ENCODE results near the gene ASCC3.

ASCC3 gene

GRCh38 chr6:100488244-100488643, 392.9 kb downstream of the ASCC3 start:
- no peak for DNase-seq

- no peak for DNase-seq
Observed at GRCh38 chr6:100487638-100488037, 393.5 kb downstream of the ASCC3 start.

GRCh38 chr6:100485268-100485667, 395.9 kb downstream of the ASCC3 start:
- DNase-seq: no peak

- DNase-seq: no peak
Observed at GRCh38 chr6:100484474-100484873, 396.7 kb downstream of the ASCC3 start.

- no peak for DNase-seq
Observed at GRCh38 chr6:100482698-100483097, 398.4 kb downstream of the ASCC3 start.

- DNase-seq: no peak
Observed at GRCh38 chr6:100479179-100480035, 401.7 kb downstream of the ASCC3 start.

- no peak for DNase-seq
Observed at GRCh38 chr6:100475554-100476320, 405.4 kb downstream of the ASCC3 start.

GRCh38 chr6:100473182-100473581, 407.9 kb downstream of the ASCC3 start:
- no peak for DNase-seq

- no peak for DNase-seq
Observed at GRCh38 chr6:100472674-100473073, 408.5 kb downstream of the ASCC3 start.

- no peak for DNase-seq
Observed at GRCh38 chr6:100470422-100471120, 410.6 kb downstream of the ASCC3 start.

GRCh38 chr6:100469101-100469859, 411.8 kb downstream of the ASCC3 start:
- no peak for DNase-seq

- DNase-seq: no peak
Observed at GRCh38 chr6:100468016-100468622, 413.0 kb downstream of the ASCC3 start.

GRCh38 chr6:100467129-100468015, 413.8 kb downstream of the ASCC3 start:
- DNase-seq: no peak

- no peak for DNase-seq
Observed at GRCh38 chr6:100466410-100467128, 414.6 kb downstream of the ASCC3 start.

GRCh38 chr6:100465701-100466409, 415.3 kb downstream of the ASCC3 start:
- no peak for DNase-seq

GRCh38 chr6:100464903-100465700, 416.0 kb downstream of the ASCC3 start, which contains the start of gene SIM1:
Gene SIM1, minus strand, starts transcription at chr6:100464921. Its CDS starts 1,453 bp downstream, at chr6:100463468.
- DNase-seq: no peak

GRCh38 chr6:100464162-100464851, 416.8 kb downstream of the ASCC3 start:
- no peak for DNase-seq

GRCh38 chr6:100463630-100464161, 417.4 kb downstream of the ASCC3 start:
- DNase-seq: no peak

All from activated effector memory CD4-positive, alpha-beta T cell treated with Interleukin-2 at 50 U/mL for 16 hours (primary cell).